H1 (cell line): ENCODE results near the gene SLC39A6. TPM values are rescaled to one million over a fixed set of nuclear protein-coding genes. Genes with fewer than 3 reads are reported as not detected.

Source experiments
- CBX8 ChIP-seq: fragments of 300-800, 300-1000 bp; sonication (generic); IDR thresholded peaks from 2 replicates; pipeline ENCODE4 v1.7.1; 2016; ENCODE audit warnings: low read depth, low read length, borderline replicate concordance
- MAFK ChIP-seq: IDR thresholded peaks from 2 replicates; pipeline ENCODE4 v1.6.1; 2012; ENCODE audit warnings: low read depth, mild to moderate bottlenecking, improper control_type of control experiment, low read length
- RAD21 ChIP-seq, 2 experiments: IDR thresholded peaks in 1 of 2; conservative IDR thresholded peaks in 1 of 2; 2 replicates each; pipeline ENCODE4 v1.6.1; 2011; ENCODE audit warnings: low read depth in 2 of 2, low read length in 2 of 2, improper control_type of control experiment in 1 of 2, inconsistent platforms in 1 of 2, mild to moderate bottlenecking in 1 of 2, moderate library complexity in 1 of 2
- polyA plus RNA-seq, 7 experiments: library from polyadenylated mRNA; depleted of rRNA in 3 of 7; stranded (reverse) in 5 of 7; unstranded in 2 of 7; fragments of >200 nt in 5 of 7; fragments of 200-250 nt in 2 of 7; gene quantifications; 1 replicate in 5 of 7; 2 replicates in 1 of 7; 4 replicates in 1 of 7; pipeline versions ENCODE4 v1.2.1 to v1.2.3, GENCODE V29; 2011 to 2013; ENCODE audit warnings: missing spikeins in 2 of 7, mixed read lengths in 2 of 7
- total RNA-seq: library from RNA; stranded (reverse); fragmentation: NEBNext Ultra II Directional; extraction: Animal tissue kit (Norgen Biotek cat#: 25700); gene quantifications from 2 replicates; pipeline ENCODE4 v1.2.1, GENCODE V29; 2021

SLC39A6 gene
- total and polyA plus RNA-seq, 2 of the 8 experiments (the other 6 are each of a cell fraction or from before 2014, with no cell fraction given) = 36.8 to 55.4 TPM

DNA sequence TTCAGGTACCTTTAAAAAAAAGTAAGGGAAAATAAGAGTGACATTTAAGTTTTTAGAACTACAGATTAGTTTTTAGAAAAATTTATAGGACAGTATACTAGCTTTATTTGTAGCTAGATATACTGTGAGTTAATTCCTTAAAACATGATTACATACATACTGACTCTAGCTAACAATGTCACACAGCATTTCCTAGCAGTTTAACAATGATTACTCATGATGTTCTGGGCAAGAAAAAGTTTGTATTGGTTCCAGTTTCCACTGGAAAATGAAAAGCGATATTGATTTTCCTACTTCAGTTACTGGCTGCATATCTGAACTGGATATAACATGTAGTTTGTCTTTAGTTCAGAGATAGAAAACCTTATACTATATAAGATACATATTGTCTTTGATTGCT is 19.4 kb downstream of the SLC39A6 start (continued):
- TF ChIP-seq CBX8 = no peak
- TF ChIP-seq MAFK = no peak
- no peak for TF ChIP-seq RAD21 (IDR thresholded peaks at IDR 0.05 in 1 of 2, conservative IDR thresholded peaks at IDR 0.05 in 1 of 2; ENCODE audit: low read depth in 2 of 2, low read length in 2 of 2)
- TF ChIP-seq, all 59 proteins: peak for 0
